GM12874 (cell line): ENCODE data around the gene TRABD2B.

Experiments
- TF ChIP-seq, protein P1 (sequence below): IDR thresholded peaks from 2 replicates; pipeline ENCODE4 v1.5.1; 2011; ENCODE audit warnings: low read depth, mild to moderate bottlenecking, control low read depth, low read length, moderate library complexity; ENCODE audit not compliant: insufficient read depth

Gene TRABD2B

GRCh38 chr1:47875831-47876586 is 121.2 kb downstream of the TRABD2B start:
- TF ChIP-seq, protein P1, sequence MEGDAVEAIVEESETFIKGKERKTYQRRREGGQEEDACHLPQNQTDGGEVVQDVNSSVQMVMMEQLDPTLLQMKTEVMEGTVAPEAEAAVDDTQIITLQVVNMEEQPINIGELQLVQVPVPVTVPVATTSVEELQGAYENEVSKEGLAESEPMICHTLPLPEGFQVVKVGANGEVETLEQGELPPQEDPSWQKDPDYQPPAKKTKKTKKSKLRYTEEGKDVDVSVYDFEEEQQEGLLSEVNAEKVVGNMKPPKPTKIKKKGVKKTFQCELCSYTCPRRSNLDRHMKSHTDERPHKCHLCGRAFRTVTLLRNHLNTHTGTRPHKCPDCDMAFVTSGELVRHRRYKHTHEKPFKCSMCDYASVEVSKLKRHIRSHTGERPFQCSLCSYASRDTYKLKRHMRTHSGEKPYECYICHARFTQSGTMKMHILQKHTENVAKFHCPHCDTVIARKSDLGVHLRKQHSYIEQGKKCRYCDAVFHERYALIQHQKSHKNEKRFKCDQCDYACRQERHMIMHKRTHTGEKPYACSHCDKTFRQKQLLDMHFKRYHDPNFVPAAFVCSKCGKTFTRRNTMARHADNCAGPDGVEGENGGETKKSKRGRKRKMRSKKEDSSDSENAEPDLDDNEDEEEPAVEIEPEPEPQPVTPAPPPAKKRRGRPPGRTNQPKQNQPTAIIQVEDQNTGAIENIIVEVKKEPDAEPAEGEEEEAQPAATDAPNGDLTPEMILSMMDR, result no peak

GRCh38 chr1:47875036-47875435 is 122.1 kb downstream of the TRABD2B start:
- TF ChIP-seq, protein P1, result no peak

- TF ChIP-seq, protein P1, result no peak
Observed at GRCh38 chr1:47873337-47873736, 123.8 kb downstream of the TRABD2B start.

DNA sequence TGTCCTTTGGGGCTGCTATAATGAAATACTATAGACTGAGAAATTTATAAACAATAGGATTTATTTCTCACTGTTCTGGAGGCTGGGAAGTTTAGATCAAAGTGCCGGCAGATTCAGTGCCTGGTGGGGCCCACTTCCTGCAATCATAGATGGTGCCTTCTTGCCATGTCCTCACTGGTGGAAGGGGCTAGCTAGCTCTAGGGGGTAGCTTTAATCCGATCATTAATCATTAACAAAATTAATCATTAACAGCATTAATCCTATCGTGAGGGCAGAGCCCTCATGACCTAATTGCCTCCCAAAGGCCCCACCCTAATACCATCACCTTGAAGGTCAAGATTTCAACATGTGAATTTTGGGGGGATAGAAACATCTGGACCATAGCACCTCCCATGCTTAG is 124.3 kb downstream of the TRABD2B start:
- TF ChIP-seq, protein P1, result no peak

DNA sequence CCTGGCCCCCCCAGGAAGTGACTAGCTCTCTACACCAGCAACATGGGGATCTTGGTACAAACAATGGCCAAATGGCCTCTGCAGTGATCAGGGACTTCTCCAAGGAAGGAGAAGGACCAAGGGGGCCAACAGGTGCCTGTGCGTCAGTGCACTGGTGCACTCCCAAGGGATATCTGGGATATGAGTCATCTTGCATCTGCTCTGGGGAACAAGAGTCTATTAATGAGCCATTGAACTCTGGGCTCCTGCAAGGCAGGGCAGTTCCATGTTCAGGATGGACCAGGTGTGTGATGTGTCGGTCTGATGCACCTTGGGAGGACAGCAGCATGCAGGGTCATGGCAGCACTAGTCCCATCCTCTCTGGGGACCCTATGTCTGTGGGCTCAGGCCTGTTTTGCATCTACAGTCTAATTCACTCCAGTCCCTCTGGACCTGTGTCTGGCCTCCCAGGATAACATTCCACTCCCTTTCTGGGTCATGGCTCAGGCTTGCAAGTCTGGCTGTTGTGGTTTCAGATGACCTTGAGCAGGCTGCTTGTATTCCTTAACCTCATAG is 125.3 kb downstream of the TRABD2B start:
- TF ChIP-seq, protein P1, result no peak

DNA sequence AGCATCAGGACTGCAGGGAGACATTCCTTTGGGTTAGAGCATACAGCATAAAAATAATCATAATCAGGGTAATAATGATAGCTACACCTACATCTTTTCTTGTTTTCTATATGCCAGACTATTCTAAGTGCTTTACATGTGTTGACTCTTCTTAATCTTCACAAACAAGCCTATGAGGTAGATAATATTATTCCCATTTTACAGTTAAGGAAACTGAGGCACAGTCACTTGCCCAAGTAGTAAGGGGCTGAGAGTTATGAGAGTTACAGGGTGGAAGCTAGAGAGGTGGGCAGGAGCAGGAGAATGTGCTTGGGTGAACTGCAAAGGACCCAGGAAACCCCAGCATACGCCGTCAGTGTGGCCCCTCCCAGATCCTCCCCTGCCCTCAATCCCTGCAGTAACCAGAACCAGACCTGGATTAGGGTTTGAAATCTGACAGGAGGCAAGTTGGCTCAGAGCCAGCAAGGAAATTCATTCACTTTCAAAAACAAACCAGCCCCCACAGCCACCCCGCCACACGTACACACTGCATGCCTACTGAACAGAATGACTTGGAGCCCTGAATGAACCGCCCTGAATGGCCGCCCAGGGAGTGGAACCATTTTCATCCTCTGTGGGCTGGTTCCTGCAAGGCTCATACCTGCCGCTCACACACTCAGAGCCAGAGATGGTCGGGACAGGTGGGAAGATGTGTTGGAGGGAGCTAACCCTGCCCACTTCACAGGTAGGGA is 126.1 kb downstream of the TRABD2B start:
- TF ChIP-seq, protein P1, result no peak

DNA sequence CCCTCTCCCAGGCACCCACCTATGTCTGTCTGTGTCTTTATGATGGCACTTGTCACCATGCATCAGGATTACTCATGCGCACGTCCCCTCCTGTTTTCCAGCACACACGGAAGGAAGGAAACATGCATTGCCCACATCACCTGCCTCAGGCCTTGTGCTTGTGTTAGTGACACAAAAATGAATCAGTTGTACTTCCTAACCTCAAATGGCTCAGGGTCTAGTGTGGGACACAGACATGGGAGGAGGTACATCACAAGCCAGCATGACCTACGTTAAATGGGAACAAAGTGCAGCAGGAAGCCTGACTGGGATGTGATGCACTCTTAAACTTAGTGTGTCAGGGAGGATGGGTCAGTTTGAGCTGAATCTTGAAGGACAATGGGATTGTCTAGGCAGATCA is 126.7 kb downstream of the TRABD2B start:
- TF ChIP-seq, protein P1, result no peak
